A204.1 (cell line): ENCODE measurements around the gene ATP6V0B.

Experiments
- FAIRE-seq: peaks from 2 replicates; lab custom pipeline; 2012; peaks lifted over from hg19 to GRCh38; lab: Jason Lieb, UNC

ATP6V0B gene

GRCh38 chr1:43969746-43970466, 4.9 kb upstream of the ATP6V0B start, which contains the start of gene DPH2:
TSS of gene DPH2 (plus strand) at chr1:43970010. CDS start at chr1:43970176, 166 bp downstream.
- peak; percentile 97 for FAIRE-seq

DNA sequence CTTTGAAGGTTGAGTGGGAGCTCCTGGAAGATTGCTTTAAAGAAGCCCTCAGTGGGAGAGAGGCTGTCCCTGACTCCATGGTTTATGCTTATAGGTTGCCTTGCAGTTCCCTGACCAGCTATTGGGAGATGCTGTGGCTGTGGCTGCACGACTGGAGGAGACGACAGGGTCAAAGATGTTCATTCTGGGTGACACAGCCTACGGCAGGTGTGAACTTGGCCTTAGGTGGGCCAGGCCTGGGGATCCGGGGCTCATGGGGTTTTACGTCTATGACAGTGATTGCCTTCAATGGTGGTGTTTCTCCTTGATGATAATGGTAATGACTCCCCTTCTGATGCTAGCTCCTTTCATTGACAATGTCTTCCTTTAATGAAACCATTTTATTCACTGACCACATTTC, 4.3 kb upstream of the ATP6V0B start:
- no peak for FAIRE-seq

GRCh38 chr1:43970911-43971310, 3.8 kb upstream of the ATP6V0B start:
- FAIRE-seq, result no peak

- no peak for FAIRE-seq
Observed at GRCh38 chr1:43971336-43971980, 3.3 kb upstream of the ATP6V0B start.

DNA sequence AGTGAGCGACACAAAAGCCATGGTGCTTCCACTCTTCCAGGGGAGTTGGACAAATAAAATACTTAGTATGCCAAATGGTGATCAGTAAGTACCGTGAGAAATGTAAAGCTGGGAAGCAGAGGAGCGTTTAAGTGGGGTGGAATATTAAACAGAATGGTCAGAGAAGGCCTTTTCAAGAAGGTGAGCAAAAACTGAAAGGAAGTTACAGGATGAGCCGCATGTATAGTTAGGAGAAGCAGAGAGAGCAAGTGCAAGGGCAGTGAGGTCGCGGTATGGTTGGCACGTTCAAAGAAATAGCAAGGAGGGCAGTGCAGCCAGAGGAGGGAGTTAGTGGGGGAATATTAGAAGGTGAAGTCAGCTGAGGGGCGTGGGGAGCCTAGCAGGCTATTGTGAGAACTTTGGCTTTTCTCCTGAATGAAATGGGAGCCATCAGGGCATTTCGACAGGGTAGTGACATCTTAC, 748 bp upstream of the ATP6V0B start:
- FAIRE-seq, result no peak

- no peak for FAIRE-seq
Observed at GRCh38 chr1:43975249-43975961, 645 bp downstream of the ATP6V0B start.

DNA sequence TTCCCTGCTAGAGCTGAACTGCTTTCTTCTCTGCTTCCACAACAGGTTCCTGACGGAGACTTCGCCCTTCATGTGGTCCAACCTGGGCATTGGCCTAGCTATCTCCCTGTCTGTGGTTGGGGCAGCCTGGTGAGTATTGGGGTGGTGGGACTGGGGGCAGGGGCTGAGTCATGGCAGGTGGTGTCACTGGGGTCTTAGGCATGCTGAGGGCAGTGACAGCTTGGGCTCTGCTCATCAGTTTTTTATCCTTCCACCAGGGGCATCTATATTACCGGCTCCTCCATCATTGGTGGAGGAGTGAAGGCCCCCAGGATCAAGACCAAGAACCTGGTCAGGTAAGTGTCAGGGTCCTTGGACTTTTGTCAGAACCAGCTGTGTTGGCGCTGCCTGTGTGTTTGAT, 1.3 kb downstream of the ATP6V0B start:
- FAIRE-seq, result no peak

DNA sequence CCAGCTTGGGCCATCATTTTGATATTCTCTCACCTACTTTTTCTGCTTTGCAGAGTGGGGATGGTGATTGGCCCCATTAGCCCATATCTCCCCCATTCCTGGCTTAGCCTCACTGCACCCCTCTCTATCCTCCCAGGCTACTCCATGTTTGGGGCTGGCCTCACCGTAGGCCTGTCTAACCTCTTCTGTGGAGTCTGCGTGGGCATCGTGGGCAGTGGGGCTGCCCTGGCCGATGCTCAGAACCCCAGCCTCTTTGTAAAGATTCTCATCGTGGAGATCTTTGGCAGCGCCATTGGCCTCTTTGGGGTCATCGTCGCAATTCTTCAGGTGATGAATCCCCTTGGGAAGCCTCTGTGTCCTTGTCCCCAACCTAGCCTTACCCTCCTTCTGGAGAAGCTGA, 2.1 kb downstream of the ATP6V0B start:
- FAIRE-seq, result no peak

DNA sequence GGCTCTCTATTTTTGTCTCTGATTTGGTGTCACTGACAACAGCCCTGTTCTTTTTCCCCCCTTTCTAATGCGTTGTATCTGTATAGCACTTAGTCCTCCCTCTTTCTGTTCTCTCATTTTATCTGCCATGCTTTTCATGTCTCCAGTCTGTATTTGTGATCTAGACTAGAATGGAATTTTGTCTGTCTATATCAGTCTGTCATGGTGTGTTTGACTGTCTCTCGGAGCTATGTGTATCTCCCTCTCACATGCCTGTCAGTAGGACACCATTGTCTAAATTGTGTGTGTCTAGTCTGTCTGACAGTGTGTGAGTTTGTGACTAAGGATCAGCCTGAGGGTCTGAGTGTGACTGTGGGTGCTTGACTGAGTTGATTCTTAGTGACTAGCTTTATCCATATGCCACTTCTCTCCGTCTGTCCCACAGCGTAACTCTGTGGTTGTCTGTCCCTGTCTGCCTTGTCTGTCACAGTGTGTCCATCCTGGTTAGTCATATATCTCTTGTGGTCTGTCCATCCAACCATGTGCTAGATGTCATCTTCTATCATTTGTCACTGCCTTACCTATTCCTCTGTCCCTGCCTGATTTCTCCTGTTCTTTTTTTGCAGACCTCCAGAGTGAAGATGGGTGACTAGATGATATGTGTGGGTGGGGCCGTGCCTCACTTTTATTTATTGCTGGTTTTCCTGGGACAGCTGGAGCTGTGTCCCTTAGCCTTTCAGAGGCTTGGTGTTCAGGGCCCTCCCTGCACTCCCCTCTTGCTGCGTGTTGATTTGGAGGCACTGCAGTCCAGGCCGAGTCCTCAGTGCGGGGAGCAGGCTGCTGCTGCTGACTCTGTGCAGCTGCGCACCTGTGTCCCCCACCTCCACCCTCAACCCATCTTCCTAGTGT, 2.9 kb downstream of the ATP6V0B start:
- no peak for FAIRE-seq

GRCh38 chr1:43978264-43978550, 3.4 kb downstream of the ATP6V0B start:
- FAIRE-seq, result no peak

DNA sequence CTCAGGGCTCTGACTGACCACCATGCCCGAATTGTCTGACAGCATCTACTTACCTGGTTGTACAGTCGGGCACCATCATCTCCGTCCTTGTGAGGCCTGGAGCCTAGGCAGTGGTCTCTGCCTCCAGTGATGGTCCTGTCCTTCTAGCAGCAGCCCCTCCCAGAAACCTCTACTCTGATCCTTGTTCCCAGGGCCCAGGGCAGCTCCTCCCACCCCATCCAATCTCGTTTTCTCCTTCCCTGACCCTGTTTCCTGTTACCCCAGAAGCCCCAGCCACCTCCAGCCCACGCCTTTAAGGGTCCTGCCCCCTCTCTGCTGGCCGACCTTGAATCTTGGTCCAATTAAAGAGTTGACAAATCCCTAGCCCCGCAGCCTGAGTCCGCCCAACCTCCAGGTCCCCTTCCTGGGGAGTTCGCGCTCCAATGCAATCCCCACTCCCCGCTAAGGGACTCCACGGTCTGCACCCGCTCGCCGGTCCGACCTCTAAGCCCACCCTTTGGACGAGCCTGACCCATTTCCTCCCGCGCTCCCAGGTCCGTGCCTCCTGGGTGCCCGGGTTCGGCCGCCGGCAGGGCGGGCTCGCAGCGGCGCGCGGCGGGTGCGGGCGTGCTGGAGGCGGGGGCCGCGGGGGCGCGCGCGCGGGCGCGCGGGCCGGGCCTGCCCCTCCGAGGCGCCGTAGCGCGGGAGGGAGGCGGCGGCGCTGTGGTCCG, 3.9 kb downstream of the ATP6V0B start, which contains the start of gene B4GALT2:
B4GALT2 (plus strand) TSS at position 660 of the 710 bp plus-strand sequence. CDS start 1,951 bp downstream, outside the sequence.
- FAIRE-seq, result no peak

- no peak for FAIRE-seq
Observed at GRCh38 chr1:43979261-43979527, 4.4 kb downstream of the ATP6V0B start.

- FAIRE-seq, result no peak
Observed at GRCh38 chr1:43979528-43980254, 4.9 kb downstream of the ATP6V0B start.

DNA sequence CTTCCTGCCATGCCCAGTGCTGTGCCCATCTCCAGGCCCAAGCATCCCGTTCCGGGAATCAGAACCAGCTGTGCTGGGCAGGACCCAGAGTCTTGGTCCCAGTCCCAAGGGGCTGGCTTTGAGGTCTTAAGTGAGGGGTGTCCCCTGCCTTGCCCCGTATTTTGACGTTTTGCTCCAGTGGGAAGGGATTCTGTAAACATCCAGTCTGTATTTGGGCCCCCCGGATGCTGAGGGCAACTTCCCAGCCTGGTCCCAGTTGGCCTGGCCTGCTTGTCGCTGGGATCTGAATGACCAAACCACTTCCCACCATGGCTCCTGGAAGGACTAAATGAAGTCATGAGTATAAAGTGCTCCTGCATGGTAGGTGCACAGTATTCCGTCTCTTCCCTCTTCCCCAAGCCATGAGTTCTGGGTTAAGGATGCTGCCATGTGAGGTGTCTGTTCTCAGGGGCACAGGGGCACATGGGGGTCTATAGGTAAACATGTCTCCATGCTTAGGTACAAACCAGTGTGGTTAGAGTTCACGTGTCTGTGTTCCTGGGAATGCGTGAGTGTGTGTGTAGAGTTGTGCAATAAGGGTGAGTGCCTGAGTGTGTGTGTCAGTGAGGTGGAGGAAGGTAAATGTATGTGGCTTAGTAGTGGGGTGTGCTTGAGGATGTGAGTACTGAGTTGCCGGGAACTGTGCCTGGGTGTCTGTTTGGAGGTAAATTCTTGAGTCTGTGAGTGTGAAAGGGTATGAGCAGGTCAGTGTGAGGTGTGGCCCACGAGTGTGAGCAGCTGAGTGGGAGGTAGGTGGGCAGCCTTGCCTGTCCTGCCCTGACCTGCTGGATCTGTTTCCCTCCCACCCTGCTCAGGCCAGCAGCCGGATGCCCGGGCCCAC, 5.7 kb downstream of the ATP6V0B start:
- no peak for FAIRE-seq

DNA sequence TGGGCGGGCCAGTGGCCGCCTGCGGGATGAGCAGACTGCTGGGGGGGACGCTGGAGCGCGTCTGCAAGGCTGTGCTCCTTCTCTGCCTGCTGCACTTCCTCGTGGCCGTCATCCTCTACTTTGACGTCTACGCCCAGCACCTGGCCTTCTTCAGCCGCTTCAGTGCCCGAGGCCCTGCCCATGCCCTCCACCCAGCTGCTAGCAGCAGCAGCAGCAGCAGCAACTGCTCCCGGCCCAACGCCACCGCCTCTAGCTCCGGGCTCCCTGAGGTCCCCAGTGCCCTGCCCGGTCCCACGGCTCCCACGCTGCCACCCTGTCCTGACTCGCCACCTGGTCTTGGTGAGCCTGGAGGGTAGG, 6.4 kb downstream of the ATP6V0B start:
- FAIRE-seq, result no peak

- FAIRE-seq, result no peak
Observed at GRCh38 chr1:43981636-43982035, 6.9 kb downstream of the ATP6V0B start.

DNA sequence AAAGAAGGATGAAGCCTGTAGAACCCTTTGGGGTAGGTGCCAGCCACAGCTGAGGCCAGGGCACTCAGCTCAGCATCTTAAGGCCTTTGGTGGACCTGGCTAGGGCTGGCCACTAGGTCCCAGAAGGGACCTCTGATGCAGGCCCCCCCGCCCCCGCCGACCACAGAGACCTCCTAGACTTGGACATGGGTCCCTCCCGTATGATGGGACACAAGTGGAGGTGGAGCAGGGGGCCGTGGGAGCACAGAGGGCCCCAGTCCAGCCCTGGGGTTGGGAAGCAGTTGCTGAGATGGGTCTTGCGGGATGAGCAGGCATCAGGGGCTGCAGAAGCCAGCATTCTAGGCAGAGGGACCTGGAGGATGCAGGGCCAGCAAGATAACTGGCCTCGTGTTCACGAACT, 7.5 kb downstream of the ATP6V0B start:
- FAIRE-seq, result no peak

DNA sequence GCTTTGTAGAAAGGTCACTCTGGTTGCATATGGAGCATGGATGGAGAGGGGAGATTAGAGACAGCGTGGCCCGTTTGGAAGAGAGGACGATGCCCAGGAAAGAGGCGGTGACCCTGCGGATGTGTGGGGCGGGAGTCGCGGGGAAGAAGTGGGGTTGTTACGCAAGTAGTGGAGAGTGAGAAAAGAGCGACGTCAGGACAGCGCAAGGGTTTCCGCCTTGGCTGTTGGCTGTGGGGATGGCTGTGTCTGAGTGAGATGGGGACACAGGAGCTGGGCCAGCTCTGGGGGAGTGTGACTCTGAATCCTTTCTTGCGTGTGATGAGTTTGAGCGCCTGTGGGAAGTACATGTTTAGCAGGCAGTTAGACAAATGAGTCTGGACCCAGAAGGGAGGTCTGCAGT, 8.0 kb downstream of the ATP6V0B start:
- FAIRE-seq, result no peak

- FAIRE-seq, result no peak
Observed at GRCh38 chr1:43983253-43983899, 8.6 kb downstream of the ATP6V0B start.

- FAIRE-seq, result no peak
Observed at GRCh38 chr1:43984855-43985254, 10.1 kb downstream of the ATP6V0B start.
